HCT116 (cell line): ENCODE results near the gene SF3B5.

Source experiments
- ATF3 ChIP-seq: IDR thresholded peaks from 2 replicates; pipeline ENCODE4 v1.6.1; 2012
- CTCF ChIP-seq, 3 experiments: fragments of 200-600 bp in 1 of 3; sonication (generic) in 1 of 3; IDR thresholded peaks in 2 of 3; conservative IDR thresholded peaks in 1 of 3; 2 replicates each; pipeline ENCODE4 v1.5.1; 2012 to 2017; ENCODE audit warnings: low read depth in 2 of 3, low read length in 2 of 3, antibody characterized with exemption in 1 of 3, borderline replicate concordance in 1 of 3, control low read depth in 1 of 3, mild to moderate bottlenecking in 1 of 3, mixed read lengths in 1 of 3, mixed run types in 1 of 3, moderate library complexity in 1 of 3; ENCODE audit not compliant: insufficient read depth in 1 of 3
- EGR1 ChIP-seq: IDR thresholded peaks from 2 replicates; pipeline ENCODE4 v1.6.1; 2012; ENCODE audit warnings: low read depth
- ELF1 ChIP-seq: IDR thresholded peaks from 2 replicates; pipeline ENCODE4 v1.6.1; 2012; ENCODE audit warnings: low read depth, borderline replicate concordance
- POLR2AphosphoS5 ChIP-seq: IDR thresholded peaks from 2 replicates; pipeline ENCODE4 v1.6.1; 2011; ENCODE audit warnings: mild to moderate bottlenecking, low read depth, low read length, moderate library complexity
- RAD21 ChIP-seq: IDR thresholded peaks from 2 replicates; pipeline ENCODE4 v1.6.1; 2012; ENCODE audit warnings: low read depth, mild to moderate bottlenecking
- SP1 ChIP-seq: IDR thresholded peaks from 2 replicates; pipeline ENCODE4 v1.6.1; 2012; ENCODE audit warnings: low read depth

GRCh38 chr6:144063744-144064401, 31.5 kb downstream of the SF3B5 start:
- TF ChIP-seq CTCF (IDR thresholded peaks at IDR 0.05 in 2 of 3, conservative IDR thresholded peaks at IDR 0.05 in 1 of 3; ENCODE audit: borderline replicate concordance in 1 of 3, insufficient read depth in 1 of 3, low read depth in 2 of 3, low read length in 2 of 3) (peak in 1 of 3 experiments; percentile 21; a peak in 2 of 6 replicates), ELF1 (no peak), RAD21 (0 out of 2 replicates have a peak, but pooled peaks have one; percentile 13), ATF3 (no peak), POLR2AphosphoS5 (peak; percentile 76), SP1 (no peak), EGR1 (no peak)
